ENCODE results near the gene MAEA.
"Not testable (repeated sequence)": the region's sequence is repeated elsewhere in the genome, so short reads cannot be mapped to it uniquely, and the experiment has no call there.

Gene MAEA

GRCh38 chr4:1371176-1372165 lies 81.8 kb downstream of the MAEA start:
- intact Hi-C loops (cut with micrococcal nuclease), result no loop called here
- H3K27ac Mint-ChIP-seq, result no peak overlapping the region
- H3K36me3 Mint-ChIP-seq (ENCODE audit: low read depth), result peaks cover 100% of the 10 kb centered on the region
- no peaks in the 10 kb centered on the region for H3K27me3 Mint-ChIP-seq
- no peak overlapping the region for H3K4me3 Mint-ChIP-seq
- H3K9me3 Mint-ChIP-seq, result peaks cover 23% of the 10 kb centered on the region
- H3K4me1 Mint-ChIP-seq (ENCODE audit: low read depth), result no peaks in the 10 kb centered on the region

- H3K27me3 Mint-ChIP-seq; H3K4me3 Mint-ChIP-seq; H3K27ac Mint-ChIP-seq; H3K4me1 Mint-ChIP-seq (ENCODE audit: low read depth); intact Hi-C loops (cut with micrococcal nuclease): not testable (repeated sequence)
- H3K9me3 Mint-ChIP-seq, result peaks cover 23% of the 10 kb centered on the region
- peaks cover 99% of the 10 kb centered on the region for H3K36me3 Mint-ChIP-seq (ENCODE audit: low read depth)
These were observed 82.9 kb downstream of the MAEA start for GRCh38 chr4:1372576-1372975.

GRCh38 chr4:1373892-1374705 lies 84.4 kb downstream of the MAEA start:
- no peak overlapping the region for H3K27ac Mint-ChIP-seq
- intact Hi-C loops (cut with micrococcal nuclease), result no loop called here
- no peaks in the 10 kb centered on the region for H3K4me1 Mint-ChIP-seq (ENCODE audit: low read depth)
- no peaks in the 10 kb centered on the region for H3K27me3 Mint-ChIP-seq
- H3K4me3 Mint-ChIP-seq, result no peak overlapping the region
- peaks cover 23% of the 10 kb centered on the region for H3K9me3 Mint-ChIP-seq
- H3K36me3 Mint-ChIP-seq (ENCODE audit: low read depth), result peaks cover 93% of the 10 kb centered on the region

GRCh38 chr4:1374706-1375045 lies 85.0 kb downstream of the MAEA start:
- Mint-ChIP-seq H3K9me3 (peaks cover 23% of the 10 kb centered on the region), H3K4me3 (no peak overlapping the region), H3K27ac (no peak overlapping the region), H3K4me1 (ENCODE audit: low read depth) (no peaks in the 10 kb centered on the region), H3K36me3 (ENCODE audit: low read depth) (peaks cover 93% of the 10 kb centered on the region), H3K27me3 (no peaks in the 10 kb centered on the region)
- intact Hi-C loops (cut with micrococcal nuclease), result no loop called here

GRCh38 chr4:1375051-1375721 lies 85.5 kb downstream of the MAEA start:
- intact Hi-C loops (cut with micrococcal nuclease), result no loop called here
- H3K4me3 Mint-ChIP-seq, result no peak overlapping the region
- no peaks in the 10 kb centered on the region for H3K27me3 Mint-ChIP-seq
- H3K36me3 Mint-ChIP-seq (ENCODE audit: low read depth), result peaks cover 93% of the 10 kb centered on the region
- H3K9me3 Mint-ChIP-seq, result peaks cover 23% of the 10 kb centered on the region
- H3K4me1 Mint-ChIP-seq (ENCODE audit: low read depth), result no peaks in the 10 kb centered on the region
- H3K27ac Mint-ChIP-seq, result no peak overlapping the region

GRCh38 chr4:1375761-1376322 lies 86.2 kb downstream of the MAEA start:
- Mint-ChIP-seq H3K27me3 (no peaks in the 10 kb centered on the region), H3K9me3 (peaks cover 21% of the 10 kb centered on the region), H3K4me3 (no peak overlapping the region), H3K27ac (no peak overlapping the region), H3K36me3 (ENCODE audit: low read depth) (peaks cover 93% of the 10 kb centered on the region), H3K4me1 (ENCODE audit: low read depth) (no peaks in the 10 kb centered on the region)
- intact Hi-C loops (cut with micrococcal nuclease), result no loop called here

GRCh38 chr4:1376391-1376840 lies 86.7 kb downstream of the MAEA start:
- Mint-ChIP-seq H3K27ac (no peak overlapping the region), H3K4me3 (no peak overlapping the region), H3K4me1 (ENCODE audit: low read depth) (no peaks in the 10 kb centered on the region), H3K9me3 (peaks cover 16% of the 10 kb centered on the region), H3K36me3 (ENCODE audit: low read depth) (peaks cover 93% of the 10 kb centered on the region), H3K27me3 (no peaks in the 10 kb centered on the region)
- intact Hi-C loops (cut with micrococcal nuclease), result no loop called here

GRCh38 chr4:1376841-1377605 lies 87.3 kb downstream of the MAEA start:
- Mint-ChIP-seq H3K27me3 (no peaks in the 10 kb centered on the region), H3K4me1 (ENCODE audit: low read depth) (no peaks in the 10 kb centered on the region), H3K27ac (no peak overlapping the region), H3K9me3 (peaks cover 10% of the 10 kb centered on the region), H3K36me3 (ENCODE audit: low read depth) (peaks cover 93% of the 10 kb centered on the region), H3K4me3 (no peak overlapping the region)
- intact Hi-C loops (cut with micrococcal nuclease), result no loop called here

GRCh38 chr4:1377606-1378261 lies 88.0 kb downstream of the MAEA start:
- Mint-ChIP-seq H3K4me3 (no peak overlapping the region), H3K36me3 (ENCODE audit: low read depth) (peaks cover 93% of the 10 kb centered on the region), H3K9me3 (peaks cover 3% of the 10 kb centered on the region), H3K4me1 (ENCODE audit: low read depth) (no peaks in the 10 kb centered on the region), H3K27ac (no peak overlapping the region), H3K27me3 (no peaks in the 10 kb centered on the region)
- intact Hi-C loops (cut with micrococcal nuclease), result no loop called here

GRCh38 chr4:1378559-1379231 lies 89.0 kb downstream of the MAEA start:
- H3K36me3 Mint-ChIP-seq (ENCODE audit: low read depth), result peaks cover 93% of the 10 kb centered on the region
- no peak overlapping the region for H3K27ac Mint-ChIP-seq
- no peak overlapping the region for H3K4me3 Mint-ChIP-seq
- H3K4me1 Mint-ChIP-seq (ENCODE audit: low read depth), result no peaks in the 10 kb centered on the region
- H3K9me3 Mint-ChIP-seq, result no peaks in the 10 kb centered on the region
- intact Hi-C loops (cut with micrococcal nuclease), result no loop called here
- no peaks in the 10 kb centered on the region for H3K27me3 Mint-ChIP-seq

GRCh38 chr4:1379351-1379781 lies 89.7 kb downstream of the MAEA start:
- no peak overlapping the region for H3K4me3 Mint-ChIP-seq
- H3K9me3 Mint-ChIP-seq, result no peaks in the 10 kb centered on the region
- intact Hi-C loops (cut with micrococcal nuclease), result no loop called here

GRCh38 chr4:1379801-1380331 lies 90.2 kb downstream of the MAEA start:
- no peaks in the 10 kb centered on the region for H3K27me3 Mint-ChIP-seq
- intact Hi-C loops (cut with micrococcal nuclease), result no loop called here
- H3K4me1 Mint-ChIP-seq (ENCODE audit: low read depth), result no peaks in the 10 kb centered on the region
- H3K27ac Mint-ChIP-seq, result no peak overlapping the region
- H3K4me3 Mint-ChIP-seq, result no peak overlapping the region
- no peaks in the 10 kb centered on the region for H3K9me3 Mint-ChIP-seq
- H3K36me3 Mint-ChIP-seq (ENCODE audit: low read depth), result peaks cover 93% of the 10 kb centered on the region

More at GRCh38 chr4:1379351-1379781, 89.7 kb downstream of the MAEA start:
- H3K36me3 Mint-ChIP-seq (ENCODE audit: low read depth), result peaks cover 93% of the 10 kb centered on the region
- no peak overlapping the region for H3K27ac Mint-ChIP-seq
- H3K27me3 Mint-ChIP-seq, result no peaks in the 10 kb centered on the region
- no peaks in the 10 kb centered on the region for H3K4me1 Mint-ChIP-seq (ENCODE audit: low read depth)
